ENCODE measurements around the gene COX6A2.
"Not testable (repeated sequence)": the region's sequence is repeated elsewhere in the genome, so short reads cannot be mapped to it uniquely, and the experiment has no call there.

- TF ChIP-seq, protein P1, sequence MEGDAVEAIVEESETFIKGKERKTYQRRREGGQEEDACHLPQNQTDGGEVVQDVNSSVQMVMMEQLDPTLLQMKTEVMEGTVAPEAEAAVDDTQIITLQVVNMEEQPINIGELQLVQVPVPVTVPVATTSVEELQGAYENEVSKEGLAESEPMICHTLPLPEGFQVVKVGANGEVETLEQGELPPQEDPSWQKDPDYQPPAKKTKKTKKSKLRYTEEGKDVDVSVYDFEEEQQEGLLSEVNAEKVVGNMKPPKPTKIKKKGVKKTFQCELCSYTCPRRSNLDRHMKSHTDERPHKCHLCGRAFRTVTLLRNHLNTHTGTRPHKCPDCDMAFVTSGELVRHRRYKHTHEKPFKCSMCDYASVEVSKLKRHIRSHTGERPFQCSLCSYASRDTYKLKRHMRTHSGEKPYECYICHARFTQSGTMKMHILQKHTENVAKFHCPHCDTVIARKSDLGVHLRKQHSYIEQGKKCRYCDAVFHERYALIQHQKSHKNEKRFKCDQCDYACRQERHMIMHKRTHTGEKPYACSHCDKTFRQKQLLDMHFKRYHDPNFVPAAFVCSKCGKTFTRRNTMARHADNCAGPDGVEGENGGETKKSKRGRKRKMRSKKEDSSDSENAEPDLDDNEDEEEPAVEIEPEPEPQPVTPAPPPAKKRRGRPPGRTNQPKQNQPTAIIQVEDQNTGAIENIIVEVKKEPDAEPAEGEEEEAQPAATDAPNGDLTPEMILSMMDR (optimal IDR thresholded peaks at IDR 0.05 in 1 of 3, IDR thresholded peaks at IDR 0.05 in 1 of 3, conservative IDR thresholded peaks at IDR 0.05 in 1 of 3; ENCODE audit: extremely low read depth in 1 of 3, insufficient read depth in 2 of 3, low read length in 3 of 3): not testable (repeated sequence)
- not testable (repeated sequence) for TF ChIP-seq EZH2 (IDR thresholded peaks at IDR 0.05; ENCODE audit: low read length)
Measured at GRCh38 chr16:31445931-31446330, 17.8 kb upstream of the COX6A2 start.

Measured in keratinocyte (primary cell).